Right lobe of liver (tissue), 6 donors: ENCODE results near the gene HOXB1. TPM values are rescaled to one million over a fixed set of nuclear protein-coding genes. Genes with fewer than 3 reads are reported as not detected.

Experiments used
- ATAC-seq, 4 donors: fragments of 200-7000 bp; cut with Tn5 transposase; one replicate each; pipeline ENCODE4 v1.9.1; 2020; ENCODE audit warnings: mild to moderate bottlenecking in 4 of 4, moderate library complexity in 4 of 4
- DNase-seq, 3 donors: peaks; one replicate each; pipeline ENCODE4 v3.0.0-alpha.2; 2020
- H3K27ac ChIP-seq, 3 donors: fragments of 200-600 bp; one replicate each; pipeline ENCODE4 v1.8.0; 2022
- H3K27me3 ChIP-seq, 2 donors: fragments of 200-600 bp; one replicate each; pipeline ENCODE4 v1.8.0; 2022
- H3K36me3 ChIP-seq, 4 donors: fragments of 200-600 bp; sonication (generic) in 1 of 4; one replicate each; pipeline versions ENCODE4 v1.5.1 to v1.8.0; 2017 to 2022; ENCODE audit warnings: control low read depth in 1 of 4
- H3K4me1 ChIP-seq, 4 donors: fragments of 200-600 bp; sonication (generic) in 1 of 4; one replicate each; pipeline versions ENCODE4 v1.5.1 to v1.8.0; 2017 to 2022; ENCODE audit warnings: control low read depth in 1 of 4
- H3K4me3 ChIP-seq, 3 donors: fragments of 200-600 bp; one replicate each; pipeline ENCODE4 v1.8.0; 2022
- H3K9me3 ChIP-seq, 4 donors: fragments of 200-600 bp; sonication (generic) in 1 of 4; one replicate each; pipeline versions ENCODE4 v1.5.1 to v1.8.0; 2017 to 2022; ENCODE audit warnings: control low read depth in 1 of 4
- POLR2A ChIP-seq: fragments of 450-650 bp; IDR thresholded peaks from one replicate; pipeline ENCODE4 v1.6.1; 2017; ENCODE audit warnings: antibody characterized with exemption, mild to moderate bottlenecking
- WGBS: methylation state at CpG from one replicate; pipeline ENCODE4 v1.1.6; 2018; ENCODE audit warnings: low coverage, low lambda C conversion rate; ENCODE audit not compliant: insufficient coverage; ENCODE audit errors: missing lambda C conversion rate; 5-methylcytosine and 5-hydroxymethylcytosine counted together
- intact Hi-C, 2 donors: fragments of 100-400 bp; cut with DNase I; formaldehyde crosslinking; loops; one replicate each; pipeline versions ENCODE4 v1.11.2 to v1.14.1; 2022
- total RNA-seq, 6 experiments: library from RNA; depleted of rRNA in 2 of 6; stranded (reverse); fragments of >200 nt in 2 of 6; fragmentation: NEBNext Ultra II Directional in 3 of 6; extraction: Animal tissue kit (Norgen Biotek cat#: 25700) in 3 of 6; gene quantifications; one replicate each; pipeline versions ENCODE4 v1.1.0 to v1.2.4, GENCODE V29; 2016 to 2023
- TF ChIP-seq, protein P1 (sequence below), 4 donors: fragments of 200-600 bp in 3 of 4; fragments of 450-650 bp in 1 of 4; IDR thresholded peaks; one replicate each; pipeline versions ENCODE4 v1.5.1 to v1.8.0; 2016 to 2022; ENCODE audit warnings: antibody characterized with exemption in 4 of 4, mild to moderate bottlenecking in 2 of 4
- donor health status: DM: no; HTN: yes; CAD: no.
- donor health status: DM: no; HTN: no; CAD: no.
- donor health status: DM: no; HTN: no; CAD: no.
- donor health status: DM: no; HTN: yes; CAD: no.
- donor health status: DM: no; HTN: yes; CAD: no.

HOXB1 gene
- total RNA-seq, 6 experiments from 2014 or later = not detected

DNA sequence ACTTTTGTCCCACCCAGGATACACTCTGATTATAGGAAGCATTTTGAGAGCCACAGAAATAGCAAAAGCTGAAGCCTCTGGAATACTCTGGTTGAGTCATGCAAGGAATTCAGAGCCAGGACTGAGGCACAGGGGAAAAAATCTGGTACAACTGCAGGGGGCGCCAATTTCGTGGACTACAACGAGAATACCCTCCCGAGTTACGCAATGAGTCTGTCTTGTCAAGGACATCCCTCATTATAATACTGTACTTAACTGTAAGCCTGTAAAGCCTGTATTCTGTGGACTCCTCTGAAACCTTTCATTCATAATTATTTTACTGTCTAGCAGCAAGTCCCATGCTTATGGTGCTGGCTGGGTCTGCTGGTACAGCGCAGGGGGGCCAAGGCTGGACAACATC lies 7.8 kb downstream of the HOXB1 start:
- TF ChIP-seq, protein P1, sequence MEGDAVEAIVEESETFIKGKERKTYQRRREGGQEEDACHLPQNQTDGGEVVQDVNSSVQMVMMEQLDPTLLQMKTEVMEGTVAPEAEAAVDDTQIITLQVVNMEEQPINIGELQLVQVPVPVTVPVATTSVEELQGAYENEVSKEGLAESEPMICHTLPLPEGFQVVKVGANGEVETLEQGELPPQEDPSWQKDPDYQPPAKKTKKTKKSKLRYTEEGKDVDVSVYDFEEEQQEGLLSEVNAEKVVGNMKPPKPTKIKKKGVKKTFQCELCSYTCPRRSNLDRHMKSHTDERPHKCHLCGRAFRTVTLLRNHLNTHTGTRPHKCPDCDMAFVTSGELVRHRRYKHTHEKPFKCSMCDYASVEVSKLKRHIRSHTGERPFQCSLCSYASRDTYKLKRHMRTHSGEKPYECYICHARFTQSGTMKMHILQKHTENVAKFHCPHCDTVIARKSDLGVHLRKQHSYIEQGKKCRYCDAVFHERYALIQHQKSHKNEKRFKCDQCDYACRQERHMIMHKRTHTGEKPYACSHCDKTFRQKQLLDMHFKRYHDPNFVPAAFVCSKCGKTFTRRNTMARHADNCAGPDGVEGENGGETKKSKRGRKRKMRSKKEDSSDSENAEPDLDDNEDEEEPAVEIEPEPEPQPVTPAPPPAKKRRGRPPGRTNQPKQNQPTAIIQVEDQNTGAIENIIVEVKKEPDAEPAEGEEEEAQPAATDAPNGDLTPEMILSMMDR (IDR thresholded peaks at IDR 0.05) = no peak
- no peak for TF ChIP-seq POLR2A
- Histone ChIP-seq H3K27me3 (no peaks in the 10 kb centered on the region), H3K9me3 (no peaks in the 10 kb centered on the region), H3K36me3 (no peaks in the 10 kb centered on the region), H3K4me3 (no peak overlapping the region), H3K27ac (no peak overlapping the region), H3K4me1 (no peaks in the 10 kb centered on the region)
- intact Hi-C loops = no loop called here
- 41% methylated on average over 6 of the region's 6 CpGs for WGBS
- DNase-seq (no peak), ATAC-seq (no peak)

DNA sequence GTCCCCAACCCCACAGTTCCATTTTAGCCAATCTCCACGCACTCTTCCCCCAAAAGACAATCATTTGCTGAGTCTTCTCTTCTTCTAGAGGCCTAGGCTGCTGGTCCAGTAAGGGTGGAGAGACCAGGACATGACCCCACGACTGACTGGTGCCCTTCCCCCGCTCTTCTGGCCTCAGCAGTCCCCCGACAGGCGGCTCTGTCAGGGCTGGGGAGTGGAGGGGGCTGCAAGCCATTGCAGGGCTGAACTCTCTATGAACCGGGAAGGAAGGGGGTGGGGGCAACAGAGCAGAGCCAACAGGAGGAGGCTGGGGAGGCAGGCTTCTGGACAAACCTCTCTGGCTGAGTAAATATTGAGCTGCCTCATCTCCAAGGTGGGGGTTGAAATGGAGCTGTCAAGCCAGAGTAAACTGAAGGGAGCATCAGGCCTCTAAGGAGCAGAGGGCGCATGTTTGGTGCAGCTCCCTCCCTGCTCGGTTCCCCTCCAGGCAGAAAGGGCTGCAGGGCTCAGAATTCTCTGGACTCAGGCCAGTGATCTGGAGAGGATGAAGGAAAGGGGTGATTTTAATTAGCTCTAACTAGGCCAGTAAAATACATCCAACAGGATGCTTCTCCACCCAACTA lies 8.7 kb downstream of the HOXB1 start:
- Histone ChIP-seq H3K9me3 (no peaks in the 10 kb centered on the region), H3K27me3 (no peaks in the 10 kb centered on the region), H3K4me1 (no peaks in the 10 kb centered on the region), H3K36me3 (no peaks in the 10 kb centered on the region), H3K27ac (no peak overlapping the region), H3K4me3 (no peak overlapping the region)
- no peak for TF ChIP-seq POLR2A
- TF ChIP-seq, protein P1 (IDR thresholded peaks at IDR 0.05) = no peak
- ATAC-seq = peak; percentile 42 to 63 (median 58)
- DNase-seq = no peak
- 16% methylated on average over 8 of the region's 8 CpGs for WGBS
- intact Hi-C loops = no loop called here

GRCh38 chr17:48520631-48521079 lies 10.2 kb downstream of the HOXB1 start:
- TF ChIP-seq, protein P1 (IDR thresholded peaks at IDR 0.05) = no peak
- no peak for TF ChIP-seq POLR2A
- ATAC-seq (no peak), DNase-seq (no peak)
- WGBS = no CpG with 5 or more reads among the region's 1 CpG
- no peak overlapping the region for H3K27ac ChIP-seq
- no peaks in the 10 kb centered on the region for H3K36me3 ChIP-seq
- H3K4me1 ChIP-seq = no peaks in the 10 kb centered on the region
- H3K9me3 ChIP-seq = no peaks in the 10 kb centered on the region
- no peaks in the 10 kb centered on the region for H3K27me3 ChIP-seq
- no peak overlapping the region for H3K4me3 ChIP-seq
- intact Hi-C loops = no loop called here

DNA sequence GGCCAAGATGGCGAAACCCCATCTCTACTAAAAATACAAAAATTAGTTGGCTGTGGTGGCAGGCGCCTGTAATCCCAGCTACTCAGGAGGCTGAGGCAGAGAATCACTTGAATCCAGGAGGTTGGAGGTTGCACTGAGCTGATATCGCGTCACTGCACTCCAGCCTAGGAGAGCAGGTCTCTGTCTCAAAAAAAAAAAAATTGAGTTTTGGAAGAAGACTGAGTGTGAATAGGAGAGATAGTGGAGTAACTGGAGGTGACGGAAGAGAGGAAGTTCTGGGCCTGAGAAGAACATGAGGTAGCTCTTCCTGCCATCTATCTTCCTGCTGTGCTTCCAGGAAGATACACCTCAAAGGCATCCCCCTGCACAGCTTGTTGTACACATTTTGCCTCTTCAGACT lies 11.4 kb downstream of the HOXB1 start:
- Histone ChIP-seq H3K27me3 (no peaks in the 10 kb centered on the region), H3K9me3 (no peaks in the 10 kb centered on the region), H3K36me3 (no peaks in the 10 kb centered on the region), H3K4me3 (no peak overlapping the region), H3K27ac (no peak overlapping the region), H3K4me1 (no peaks in the 10 kb centered on the region)
- ATAC-seq (no peak), DNase-seq (no peak)
- WGBS = 66% methylated on average over 5 of the region's 5 CpGs
- intact Hi-C loops = no loop called here
- TF ChIP-seq, protein P1 (IDR thresholded peaks at IDR 0.05) = no peak
- no peak for TF ChIP-seq POLR2A
